Measurements from ENCODE around the gene C1QTNF9.
"Not testable (repeated sequence)": the region's sequence is repeated elsewhere in the genome, so short reads cannot be mapped to it uniquely, and the experiment has no call there.

C1QTNF9 gene

DNA sequence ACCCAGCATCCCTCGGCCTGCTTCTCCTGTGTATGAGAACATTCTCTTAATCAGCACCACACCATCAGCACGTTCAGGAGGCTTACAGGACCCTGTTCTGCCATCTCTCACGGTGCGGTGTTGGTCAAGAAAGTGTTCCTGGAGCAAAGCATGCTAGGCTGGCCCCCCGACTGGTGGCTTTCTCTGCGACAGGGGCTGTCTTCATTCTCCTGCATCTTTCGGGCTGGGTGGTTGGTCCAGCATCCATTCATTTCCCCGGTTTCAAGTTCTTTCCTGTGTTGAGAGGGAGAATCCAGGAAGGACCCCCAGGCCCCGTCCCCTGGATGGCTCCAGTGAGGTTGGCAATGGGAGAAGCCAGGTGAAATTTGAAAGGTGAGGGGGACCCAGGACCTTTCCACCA is 55.8 kb downstream of the C1QTNF9 start:
- no peak for DNase-seq

- not testable (repeated sequence) for DNase-seq
Measured at GRCh38 chr13:24366315-24366714, 56.9 kb downstream of the C1QTNF9 start.

GRCh38 chr13:24371273-24371672 is 61.9 kb downstream of the C1QTNF9 start:
- DNase-seq: not testable (repeated sequence)
